Measurements from ENCODE around the gene DUS3L. TPM values are rescaled to one million over a fixed set of nuclear protein-coding genes. Genes with fewer than 3 reads are reported as not detected.
A peak's percentile ranks its signal among the peaks of the same experiment; 100 is the strongest.

Gene DUS3L
- total RNA-seq, 1 experiment from 2014 or later = 75.4 TPM

DNA sequence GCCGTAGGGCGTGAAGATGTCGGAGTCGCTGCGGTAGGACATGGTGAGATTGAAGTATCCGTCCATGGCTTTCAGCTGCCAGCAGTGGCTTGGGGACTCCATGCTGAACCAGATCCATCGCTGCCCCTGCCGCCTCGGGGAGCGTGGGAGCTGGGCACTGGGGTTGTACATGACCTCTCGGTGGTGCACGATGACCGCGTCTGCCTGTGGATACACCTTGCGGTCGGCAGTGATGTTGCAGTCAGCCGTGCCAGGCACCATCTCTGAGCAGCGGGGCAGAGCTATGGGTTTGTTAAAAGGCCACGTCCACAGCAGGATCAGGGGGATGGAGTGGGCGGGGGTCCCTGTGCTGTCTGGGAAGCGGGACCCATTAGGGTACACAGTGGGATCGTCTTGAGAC, 41.1 kb upstream of the DUS3L start:
- Histone ChIP-seq H3K4me3 (ENCODE audit: low read depth, low read length) (no peak overlapping the region), H3K36me3 (ENCODE audit: control insufficient read depth, insufficient read depth, low read length) (no peaks in the 10 kb centered on the region), H3K9me3 (no peaks in the 10 kb centered on the region), H3K27me3 (replicated peaks; ENCODE audit: control insufficient read depth, insufficient read depth, low read length) (no peaks in the 10 kb centered on the region), H3K4me1 (peaks cover 4% of the 10 kb centered on the region; the same call in 1 of the 2 replicates)
- H3K4me1 Mint-ChIP-seq (ENCODE audit: low read depth, unreplicated experiment) = peaks cover 4% of the 10 kb centered on the region
- H3K36me3 Mint-ChIP-seq (ENCODE audit: insufficient read depth, unreplicated experiment) = peaks cover 12% of the 10 kb centered on the region
- no peak overlapping the region for H3K4me3 Mint-ChIP-seq (ENCODE audit: unreplicated experiment)
- no peak overlapping the region for H3K27ac Mint-ChIP-seq (ENCODE audit: unreplicated experiment)
- intact Hi-C loops (cut with micrococcal nuclease; ENCODE audit: unreplicated experiment) = no loop called here
- no peak for DNase-seq
- TF ChIP-seq, protein P1, sequence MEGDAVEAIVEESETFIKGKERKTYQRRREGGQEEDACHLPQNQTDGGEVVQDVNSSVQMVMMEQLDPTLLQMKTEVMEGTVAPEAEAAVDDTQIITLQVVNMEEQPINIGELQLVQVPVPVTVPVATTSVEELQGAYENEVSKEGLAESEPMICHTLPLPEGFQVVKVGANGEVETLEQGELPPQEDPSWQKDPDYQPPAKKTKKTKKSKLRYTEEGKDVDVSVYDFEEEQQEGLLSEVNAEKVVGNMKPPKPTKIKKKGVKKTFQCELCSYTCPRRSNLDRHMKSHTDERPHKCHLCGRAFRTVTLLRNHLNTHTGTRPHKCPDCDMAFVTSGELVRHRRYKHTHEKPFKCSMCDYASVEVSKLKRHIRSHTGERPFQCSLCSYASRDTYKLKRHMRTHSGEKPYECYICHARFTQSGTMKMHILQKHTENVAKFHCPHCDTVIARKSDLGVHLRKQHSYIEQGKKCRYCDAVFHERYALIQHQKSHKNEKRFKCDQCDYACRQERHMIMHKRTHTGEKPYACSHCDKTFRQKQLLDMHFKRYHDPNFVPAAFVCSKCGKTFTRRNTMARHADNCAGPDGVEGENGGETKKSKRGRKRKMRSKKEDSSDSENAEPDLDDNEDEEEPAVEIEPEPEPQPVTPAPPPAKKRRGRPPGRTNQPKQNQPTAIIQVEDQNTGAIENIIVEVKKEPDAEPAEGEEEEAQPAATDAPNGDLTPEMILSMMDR (IDR thresholded peaks at IDR 0.05; ENCODE audit: insufficient read depth in 1 of 2, low read depth in 1 of 2, low read length in 1 of 2, severe bottlenecking in 1 of 2, unreplicated experiment in 1 of 2) = no peak
- CTCF ChIA-PET = no interaction called here
- no TSS peak for BruUV-seq (replicated peaks)
- H3K27me3 Mint-ChIP-seq (ENCODE audit: insufficient read depth, unreplicated experiment) = no peaks in the 10 kb centered on the region
- POLR2A ChIA-PET = no interaction called here
- no peaks in the 10 kb centered on the region for H3K9me3 Mint-ChIP-seq (ENCODE audit: unreplicated experiment)

DNA sequence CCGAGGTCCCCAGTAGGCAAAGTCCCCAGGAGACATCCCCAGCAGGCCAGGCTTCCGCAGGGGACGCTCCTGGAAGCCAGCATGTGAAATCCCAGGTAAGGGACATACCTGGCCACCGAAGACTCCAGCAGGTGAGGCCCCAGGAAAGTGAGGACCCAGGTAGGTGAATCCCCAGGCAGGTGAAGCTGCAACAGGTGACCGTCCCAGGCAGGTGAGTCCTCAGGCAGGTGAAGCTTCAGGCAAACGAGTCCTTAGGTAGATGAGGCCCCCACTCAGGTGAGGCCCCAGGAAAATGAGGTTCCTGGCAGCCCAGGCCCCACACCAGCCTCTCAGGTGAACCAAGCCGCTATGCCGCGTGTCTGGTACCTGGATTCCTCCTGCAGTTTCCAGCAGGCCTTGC, 40.2 kb upstream of the DUS3L start:
- ChIA-PET POLR2A (no interaction called here), CTCF (no interaction called here)
- Mint-ChIP-seq H3K4me3 (ENCODE audit: unreplicated experiment) (no peak overlapping the region), H3K4me1 (ENCODE audit: low read depth, unreplicated experiment) (peaks cover 7% of the 10 kb centered on the region), H3K27me3 (ENCODE audit: insufficient read depth, unreplicated experiment) (no peaks in the 10 kb centered on the region), H3K27ac (ENCODE audit: unreplicated experiment) (no peak overlapping the region), H3K9me3 (ENCODE audit: unreplicated experiment) (no peaks in the 10 kb centered on the region), H3K36me3 (ENCODE audit: insufficient read depth, unreplicated experiment) (peaks cover 12% of the 10 kb centered on the region)
- H3K4me1 ChIP-seq = peaks cover 5% of the 10 kb centered on the region; the same call in 1 of the 2 replicates
- H3K27me3 ChIP-seq (replicated peaks; ENCODE audit: control insufficient read depth, insufficient read depth, low read length) = no peaks in the 10 kb centered on the region
- H3K36me3 ChIP-seq (ENCODE audit: control insufficient read depth, insufficient read depth, low read length) = no peaks in the 10 kb centered on the region
- no TSS peak for BruUV-seq (replicated peaks)
- no peak overlapping the region for H3K4me3 ChIP-seq (ENCODE audit: low read depth, low read length)
- intact Hi-C loops (cut with micrococcal nuclease; ENCODE audit: unreplicated experiment) = no loop called here
- DNase-seq = no peak
- H3K9me3 ChIP-seq = no peaks in the 10 kb centered on the region
- TF ChIP-seq, protein P1 (IDR thresholded peaks at IDR 0.05; ENCODE audit: insufficient read depth in 1 of 2, low read depth in 1 of 2, low read length in 1 of 2, severe bottlenecking in 1 of 2, unreplicated experiment in 1 of 2) = no peak

DNA sequence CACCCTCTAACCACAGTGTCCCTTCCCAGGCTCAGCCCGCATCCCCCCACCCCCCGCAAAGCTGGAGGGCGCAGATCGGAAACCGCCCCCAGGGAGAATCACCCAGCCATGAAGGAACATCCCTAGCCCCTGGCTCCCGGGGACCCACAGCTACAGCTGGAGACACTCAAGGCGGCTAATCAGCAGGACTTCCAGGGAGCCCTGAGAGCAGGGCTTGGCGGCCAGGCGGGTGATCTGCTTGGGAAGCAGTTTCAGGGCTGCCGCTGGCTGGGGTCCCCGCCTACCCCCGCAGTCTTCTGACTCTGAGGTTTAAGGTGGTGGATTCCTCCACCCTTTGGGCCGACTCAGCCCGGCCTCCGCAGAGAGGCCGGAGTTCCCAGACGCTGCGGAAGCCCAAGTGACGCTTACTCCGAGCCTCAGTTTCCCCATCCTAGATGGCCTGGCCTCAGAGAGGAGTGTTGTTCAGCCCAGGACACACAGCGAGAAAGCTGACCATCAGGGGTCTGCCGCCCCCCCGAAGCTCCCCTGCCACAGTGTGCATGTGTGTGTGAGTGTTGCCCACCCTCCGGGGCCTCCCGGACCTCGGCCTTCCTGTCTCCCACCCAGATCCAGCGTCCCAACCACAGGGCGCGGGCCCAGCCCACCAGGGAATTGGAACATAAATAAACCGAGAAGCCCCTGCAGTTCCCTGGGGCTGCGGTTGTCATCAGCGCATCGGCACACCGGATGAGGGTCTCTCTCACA, 38.8 kb upstream of the DUS3L start:
- peaks cover 5% of the 10 kb centered on the region; the same call in 1 of the 2 replicates for H3K4me1 ChIP-seq
- DNase-seq = no peak
- H3K27me3 ChIP-seq (replicated peaks; ENCODE audit: control insufficient read depth, insufficient read depth, low read length) = no peaks in the 10 kb centered on the region
- no peaks in the 10 kb centered on the region for H3K27me3 Mint-ChIP-seq (ENCODE audit: insufficient read depth, unreplicated experiment)
- no TSS peak for BruUV-seq (replicated peaks)
- POLR2A ChIA-PET = no interaction called here
- H3K4me3 Mint-ChIP-seq (ENCODE audit: unreplicated experiment) = peak overlapping the region; percentile 54
- no peaks in the 10 kb centered on the region for H3K9me3 Mint-ChIP-seq (ENCODE audit: unreplicated experiment)
- CTCF ChIA-PET = interaction anchor here (2.8 kb wide), 1 partner anchor 26 kb away, joined by 39 read pairs; no protein-coding TSS in a partner anchor
- H3K36me3 ChIP-seq (ENCODE audit: control insufficient read depth, insufficient read depth, low read length) = no peaks in the 10 kb centered on the region
- intact Hi-C loops (cut with micrococcal nuclease; ENCODE audit: unreplicated experiment) = loop anchor here (5.0 kb wide), 1 partner anchor 73 kb away; the partner anchor contains the start of genes NDUFA11 and VMAC
- H3K9me3 ChIP-seq = no peaks in the 10 kb centered on the region
- H3K27ac Mint-ChIP-seq (ENCODE audit: unreplicated experiment) = peak overlapping the region; percentile 22
- peaks cover 7% of the 10 kb centered on the region for H3K4me1 Mint-ChIP-seq (ENCODE audit: low read depth, unreplicated experiment)
- TF ChIP-seq, protein P1 (IDR thresholded peaks at IDR 0.05; ENCODE audit: insufficient read depth in 1 of 2, low read depth in 1 of 2, low read length in 1 of 2, severe bottlenecking in 1 of 2, unreplicated experiment in 1 of 2) = no peak
- peaks cover 12% of the 10 kb centered on the region for H3K36me3 Mint-ChIP-seq (ENCODE audit: insufficient read depth, unreplicated experiment)
- H3K4me3 ChIP-seq (ENCODE audit: low read depth, low read length) = no peak overlapping the region; the same call in 1 of the 2 replicates

All from Caco-2 (cell line).